Ovary (tissue), 9 donors: ENCODE measurements around the gene GET4. TPM values are rescaled to one million over a fixed set of nuclear protein-coding genes. Genes with fewer than 3 reads are reported as not detected.
"Not testable (repeated sequence)": the region's sequence is repeated elsewhere in the genome, so short reads cannot be mapped to it uniquely, and the experiment has no call there.

Source experiments
- DNase-seq, 5 donors: peaks; one replicate each; pipeline ENCODE4 v3.0.0-alpha.2; 2019 to 2020
- H3K27ac ChIP-seq, 2 donors: fragments of 200-600 bp; one replicate each; pipeline versions ENCODE4 v1.5.1 to v1.8.0; 2019 to 2022
- H3K27me3 ChIP-seq: fragments of 200-600 bp; one replicate; pipeline ENCODE4 v1.8.0; 2022
- H3K36me3 ChIP-seq: fragments of 200-600 bp; sonication (generic); one replicate; pipeline ENCODE4 v1.5.1; 2019
- H3K4me1 ChIP-seq: one replicate; pipeline ENCODE4 v1.8.1; 2013; ENCODE audit warnings: mild to moderate bottlenecking, moderate library complexity; ENCODE audit not compliant: insufficient read depth
- H3K4me3 ChIP-seq: fragments of 200-600 bp; sonication (generic); one replicate; pipeline ENCODE4 v1.5.1; 2017
- H3K9me3 ChIP-seq, 2 donors: fragments of 200-600 bp in 1 of 2; sonication (generic) in 1 of 2; one replicate each; pipeline versions ENCODE4 v1.5.1 to v1.8.1; 2013 to 2019; ENCODE audit warnings: mild to moderate bottlenecking in 1 of 2, moderate library complexity in 1 of 2
- CTCF ChIP-seq, 3 donors: fragments of 450-650 bp in 2 of 3; fragments of 200-600 bp in 1 of 3; IDR thresholded peaks; one replicate each; pipeline versions ENCODE4 v1.5.1 to v1.8.0; 2016 to 2022; ENCODE audit warnings: antibody characterized with exemption in 3 of 3, mild to moderate bottlenecking in 1 of 3
- EP300 ChIP-seq: sonication (generic); formaldehyde crosslinking; IDR thresholded peaks from one replicate; pipeline ENCODE4 v1.6.1; 2017; ENCODE audit warnings: antibody characterized with exemption
- POLR2A ChIP-seq: fragments of 450-650 bp; IDR thresholded peaks from one replicate; pipeline ENCODE4 v1.6.1; 2017; ENCODE audit warnings: antibody characterized with exemption, mild to moderate bottlenecking, moderate library complexity
- WGBS, 3 donors: extraction: QIAGEN DNeasy Blood & Tissue Kit in 1 of 3; methylation state at CpG; one replicate each; pipeline versions ENCODE4 v1.1.5 to v1.1.7; 2013 to 2017; 5-methylcytosine and 5-hydroxymethylcytosine counted together
- intact Hi-C, 4 donors: fragments of 100-400 bp; cut with DNase I; formaldehyde crosslinking; loops; one replicate each; pipeline versions ENCODE4 v1.11.0 to v1.15.1; 2022 to 2023
- polyA plus RNA-seq, 2 donors: library from polyadenylated mRNA; stranded (reverse); fragments of 200-250 nt in 1 of 2; fragments of 350-450 nt in 1 of 2; fragmentation: Illumina TruSeq in 1 of 2; extraction: RNeasy Lipid Tissue Mini Kit (QIAGEN cat#74804) in 1 of 2; gene quantifications; one replicate each; pipeline ENCODE4 v1.2.3, GENCODE V29; 2013 to 2014
- total RNA-seq, 7 donors: library from RNA; depleted of rRNA in 2 of 7; stranded (reverse); fragments of >200 nt in 2 of 7; fragmentation: NEBNext Ultra II Directional in 3 of 7; extraction: Animal tissue kit (Norgen Biotek cat#: 25700) in 3 of 7; gene quantifications; one replicate each; pipeline versions ENCODE4 v1.1.0 to v1.2.4, GENCODE V29; 2016 to 2023
- donor health status: DM: no; HTN: no; CAD: no; lungs with moderate emphysema.
- donor health status: DM: no; HTN: no; CAD: no.
- donor health status: Bipolar disorder and iron deficiency.
- donor health status: DM: yes; HTN: yes; CAD: no.
- donor health status: DM: no; HTN: no; CAD: no.
- donor health status: DM: yes; HTN: yes; CAD: no.

GET4 gene
- total and polyA plus RNA-seq, 9 donors, result 7.2 to 37.6 (median 30.4) TPM

GRCh38 chr7:921581-922333 lies 45.4 kb downstream of the GET4 start:
- Histone ChIP-seq H3K4me1 (peaks cover 2% of the 10 kb centered on the region), H3K36me3 (no peaks in the 10 kb centered on the region), H3K27me3 (no peaks in the 10 kb centered on the region), H3K4me3 (no peak overlapping the region), H3K9me3 (no peaks in the 10 kb centered on the region), H3K27ac (no peak overlapping the region)
- TF ChIP-seq POLR2A (no peak), EP300 (no peak), CTCF (IDR thresholded peaks at IDR 0.05) (no peak)
- DNase-seq, result peak in 4 of 5 donors; percentile 6 to 32 (median 14)
- WGBS, 3 donors, result 61 to 79% (median 72%) methylated on average over 35 to 36 of the region's 36 CpGs
- intact Hi-C loops, result no loop called here

GRCh38 chr7:922334-923107 lies 46.2 kb downstream of the GET4 start:
- WGBS, 3 donors, result 46 to 55% (median 54%) methylated on average over 29 of the region's 29 CpGs
- intact Hi-C loops, result no loop called here
- no peaks in the 10 kb centered on the region for H3K36me3 ChIP-seq
- no peak overlapping the region for H3K27ac ChIP-seq
- no peak for TF ChIP-seq EP300
- H3K9me3 ChIP-seq, result no peaks in the 10 kb centered on the region
- H3K4me1 ChIP-seq, result peaks cover 2% of the 10 kb centered on the region
- H3K27me3 ChIP-seq, result no peaks in the 10 kb centered on the region
- DNase-seq, result peak in 4 of 5 donors; percentile 6 to 31 (median 11)
- H3K4me3 ChIP-seq, result no peak overlapping the region

- Histone ChIP-seq H3K4me1 (peaks cover 2% of the 10 kb centered on the region), H3K27me3 (no peaks in the 10 kb centered on the region), H3K27ac (no peak overlapping the region), H3K4me3 (no peak overlapping the region), H3K36me3 (no peaks in the 10 kb centered on the region), H3K9me3 (no peaks in the 10 kb centered on the region)
- intact Hi-C loops, result no loop called here
- peak in 4 of 5 donors; percentile 11 to 38 (median 24) for DNase-seq
- TF ChIP-seq POLR2A, result no peak
- no peak for TF ChIP-seq EP300
- no peak for TF ChIP-seq CTCF (IDR thresholded peaks at IDR 0.05)
- 41 to 57% (median 45%) methylated on average over 39 to 40 of the region's 40 CpGs for WGBS, 3 donors
These were observed 47.0 kb downstream of the GET4 start for GRCh38 chr7:923108-924041.

GRCh38 chr7:924042-924441 lies 47.7 kb downstream of the GET4 start:
- H3K36me3 ChIP-seq, intact Hi-C loops, H3K4me3 ChIP-seq, H3K27ac ChIP-seq, H3K4me1 ChIP-seq, H3K9me3 ChIP-seq, H3K27me3 ChIP-seq: not testable (repeated sequence)
- peak in 4 of 5 donors; percentile 7 to 25 (median 12) for DNase-seq
- WGBS, 3 donors, result 71 to 98% (median 87%) methylated on average over 8 to 21 of the region's 25 CpGs
